ENCODE data around the gene SPATS1. TPM values are rescaled to one million over a fixed set of nuclear protein-coding genes. Genes with fewer than 3 reads are reported as not detected.
"Not testable (repeated sequence)": the region's sequence is repeated elsewhere in the genome, so short reads cannot be mapped to it uniquely, and the experiment has no call there.

The SPATS1 gene
- total RNA-seq, 1 donor from 2014 or later: not detected

GRCh38 chr6:44321210-44321609 lies 21.2 kb upstream of the SPATS1 start:
- intact Hi-C loops (cut with DNase I): no loop called here
- H3K4me1 ChIP-seq: no peaks in the 10 kb centered on the region
- no peak for ATAC-seq

DNA sequence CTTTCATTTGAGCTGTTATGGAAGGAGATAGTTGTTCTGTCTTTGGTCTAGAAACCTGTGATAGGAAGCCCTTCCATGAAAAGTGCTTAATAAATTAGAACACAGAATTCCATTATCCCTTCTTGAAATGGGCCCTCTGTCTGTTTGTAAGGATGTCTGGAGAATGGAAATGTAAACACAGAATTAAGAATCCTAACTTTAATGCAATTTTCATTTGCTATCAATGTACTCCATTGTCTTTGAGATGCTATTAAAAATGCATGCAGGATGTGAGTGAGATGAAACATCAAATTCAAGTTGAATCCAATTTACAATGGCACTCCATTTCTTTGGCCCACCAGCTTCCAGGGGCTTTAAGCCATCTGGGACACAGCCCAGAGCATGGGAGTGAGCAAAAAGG lies 15.4 kb upstream of the SPATS1 start:
- Histone ChIP-seq H3K27me3 (peaks cover 14% of the 10 kb centered on the region), H3K4me1 (no peaks in the 10 kb centered on the region), H3K27ac (no peak overlapping the region), H3K36me3 (no peaks in the 10 kb centered on the region), H3K4me3 (no peak overlapping the region), H3K9me3 (no peaks in the 10 kb centered on the region)
- intact Hi-C loops (cut with DNase I): no loop called here
- no peak for ATAC-seq
- DNase-seq: no peak
- TF ChIP-seq, protein P1, sequence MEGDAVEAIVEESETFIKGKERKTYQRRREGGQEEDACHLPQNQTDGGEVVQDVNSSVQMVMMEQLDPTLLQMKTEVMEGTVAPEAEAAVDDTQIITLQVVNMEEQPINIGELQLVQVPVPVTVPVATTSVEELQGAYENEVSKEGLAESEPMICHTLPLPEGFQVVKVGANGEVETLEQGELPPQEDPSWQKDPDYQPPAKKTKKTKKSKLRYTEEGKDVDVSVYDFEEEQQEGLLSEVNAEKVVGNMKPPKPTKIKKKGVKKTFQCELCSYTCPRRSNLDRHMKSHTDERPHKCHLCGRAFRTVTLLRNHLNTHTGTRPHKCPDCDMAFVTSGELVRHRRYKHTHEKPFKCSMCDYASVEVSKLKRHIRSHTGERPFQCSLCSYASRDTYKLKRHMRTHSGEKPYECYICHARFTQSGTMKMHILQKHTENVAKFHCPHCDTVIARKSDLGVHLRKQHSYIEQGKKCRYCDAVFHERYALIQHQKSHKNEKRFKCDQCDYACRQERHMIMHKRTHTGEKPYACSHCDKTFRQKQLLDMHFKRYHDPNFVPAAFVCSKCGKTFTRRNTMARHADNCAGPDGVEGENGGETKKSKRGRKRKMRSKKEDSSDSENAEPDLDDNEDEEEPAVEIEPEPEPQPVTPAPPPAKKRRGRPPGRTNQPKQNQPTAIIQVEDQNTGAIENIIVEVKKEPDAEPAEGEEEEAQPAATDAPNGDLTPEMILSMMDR (IDR thresholded peaks at IDR 0.05): no peak

More at GRCh38 chr6:44321210-44321609, 21.2 kb upstream of the SPATS1 start:
- H3K9me3 ChIP-seq: no peaks in the 10 kb centered on the region
- H3K4me3 ChIP-seq: no peak overlapping the region
- no peaks in the 10 kb centered on the region for H3K36me3 ChIP-seq
- H3K27ac ChIP-seq: no peak overlapping the region
- peaks cover 9% of the 10 kb centered on the region for H3K27me3 ChIP-seq
- DNase-seq: no peak
- TF ChIP-seq, protein P1 (IDR thresholded peaks at IDR 0.05): no peak

GRCh38 chr6:44327760-44328159 lies 14.7 kb upstream of the SPATS1 start:
- DNase-seq: no peak
- TF ChIP-seq, protein P1 (IDR thresholded peaks at IDR 0.05): no peak
- H3K27me3 ChIP-seq: peaks cover 20% of the 10 kb centered on the region
- intact Hi-C loops (cut with DNase I): no loop called here
- no peak overlapping the region for H3K4me3 ChIP-seq
- no peak for ATAC-seq
- no peak overlapping the region for H3K27ac ChIP-seq
- no peaks in the 10 kb centered on the region for H3K36me3 ChIP-seq
- no peaks in the 10 kb centered on the region for H3K4me1 ChIP-seq
- H3K9me3 ChIP-seq: no peaks in the 10 kb centered on the region

GRCh38 chr6:44328203-44328602 lies 14.2 kb upstream of the SPATS1 start:
- H3K4me1 ChIP-seq; intact Hi-C loops (cut with DNase I): not testable (repeated sequence)

GRCh38 chr6:44329858-44330257 lies 12.6 kb upstream of the SPATS1 start:
- Histone ChIP-seq H3K27me3 (peaks cover 20% of the 10 kb centered on the region), H3K27ac (no peak overlapping the region), H3K4me1 (no peaks in the 10 kb centered on the region), H3K36me3 (no peaks in the 10 kb centered on the region), H3K9me3 (no peaks in the 10 kb centered on the region), H3K4me3 (no peak overlapping the region)
- TF ChIP-seq, protein P1 (IDR thresholded peaks at IDR 0.05): no peak
- DNase-seq (no peak), ATAC-seq (no peak)
- intact Hi-C loops (cut with DNase I): no loop called here

More at GRCh38 chr6:44328203-44328602, 14.2 kb upstream of the SPATS1 start:
- not testable (repeated sequence) for H3K9me3 ChIP-seq, H3K27ac ChIP-seq, DNase-seq, H3K36me3 ChIP-seq, H3K4me3 ChIP-seq, ATAC-seq
- H3K27me3 ChIP-seq: peaks cover 20% of the 10 kb centered on the region

GRCh38 chr6:44332585-44332984 lies 9.9 kb upstream of the SPATS1 start:
- intact Hi-C loops (cut with DNase I): no loop called here
- peak; percentile 51 for ATAC-seq

More at GRCh38 chr6:44332585-44332984, 9.9 kb upstream of the SPATS1 start:
- H3K36me3 ChIP-seq: no peaks in the 10 kb centered on the region
- H3K4me1 ChIP-seq: no peaks in the 10 kb centered on the region
- H3K27ac ChIP-seq: no peak overlapping the region
- no peak overlapping the region for H3K4me3 ChIP-seq
- TF ChIP-seq, protein P1 (IDR thresholded peaks at IDR 0.05): no peak
- no peaks in the 10 kb centered on the region for H3K9me3 ChIP-seq
- DNase-seq: no peak
- H3K27me3 ChIP-seq: peaks cover 20% of the 10 kb centered on the region

Data from upper lobe of right lung (tissue), 1 donor.